Omental fat pad (tissue), 4 donors: Measurements from ENCODE around the gene PLCD1. TPM values are rescaled to one million over a fixed set of nuclear protein-coding genes. Genes with fewer than 3 reads are reported as not detected.

Experiments used
- ATAC-seq: fragments of 150-250 bp; one replicate; pipeline ENCODE4 v1.9.1; 2016; ENCODE audit warnings: mild to moderate bottlenecking, moderate library complexity; ENCODE audit not compliant: low FRiP score
- DNase-seq: peaks from one replicate; pipeline ENCODE4 v3.0.0-alpha.2; 2019; ENCODE audit warnings: low spot score
- CTCF ChIP-seq, 3 donors: fragments of 450-650 bp; IDR thresholded peaks; one replicate each; pipeline ENCODE4 v1.5.1; 2016 to 2017; ENCODE audit warnings: antibody characterized with exemption in 3 of 3, mild to moderate bottlenecking in 3 of 3, moderate library complexity in 2 of 3
- total RNA-seq, 4 donors: library from RNA; depleted of rRNA; stranded (reverse); fragments of >200 nt; gene quantifications; one replicate each; pipeline ENCODE4 v1.1.0, GENCODE V29; 2016

Gene PLCD1
- total RNA-seq, 4 donors from 2014 or later = 12.5 to 24.4 (median 19.0) TPM

- no peak for TF ChIP-seq CTCF (IDR thresholded peaks at IDR 0.05)
- no peak for DNase-seq
- no peak for ATAC-seq
Observed at GRCh38 chr3:38026856-38027255, 2.6 kb downstream of the PLCD1 start.

GRCh38 chr3:38022896-38023709, 6.3 kb downstream of the PLCD1 start:
- ATAC-seq (no peak), DNase-seq (no peak)
- no peak for TF ChIP-seq CTCF (IDR thresholded peaks at IDR 0.05)

GRCh38 chr3:38022301-38022700, 7.1 kb downstream of the PLCD1 start:
- ATAC-seq = no peak
- DNase-seq = no peak
- no peak for TF ChIP-seq CTCF (IDR thresholded peaks at IDR 0.05)

GRCh38 chr3:38021196-38021595, 8.2 kb downstream of the PLCD1 start:
- ATAC-seq = no peak
- no peak for DNase-seq
- no peak for TF ChIP-seq CTCF (IDR thresholded peaks at IDR 0.05)

GRCh38 chr3:38020342-38020726, 9.1 kb downstream of the PLCD1 start:
- DNase-seq = no peak
- no peak for TF ChIP-seq CTCF (IDR thresholded peaks at IDR 0.05)
- no peak for ATAC-seq

GRCh38 chr3:38019658-38020341, 9.6 kb downstream of the PLCD1 start:
- no peak for ATAC-seq
- TF ChIP-seq CTCF (IDR thresholded peaks at IDR 0.05) = no peak
- no peak for DNase-seq
